Prostate gland (tissue), 2 donors: ENCODE measurements around the gene ADCY1. TPM values are rescaled to one million over a fixed set of nuclear protein-coding genes. Genes with fewer than 3 reads are reported as not detected.
A peak's percentile ranks its signal among the peaks of the same experiment; 100 is the strongest.

ENCODE experiments used
- DNase-seq: peaks from one replicate; pipeline ENCODE4 v3.0.0-alpha.2; 2019; ENCODE audit warnings: low spot score
- H3K27ac ChIP-seq, 2 donors: fragments of 200-600 bp; sonication (generic); 2 replicates each; pipeline ENCODE4 v1.5.1; 2017 to 2019
- H3K27me3 ChIP-seq: fragments of 200-600 bp; sonication (generic); replicated peaks from 2 replicates; pipeline ENCODE4 v1.5.1; 2019; ENCODE audit not compliant: insufficient read depth
- H3K36me3 ChIP-seq, 2 donors: fragments of 200-600 bp; sonication (generic); 1 replicate in 1 of 2; 2 replicates in 1 of 2; pipeline versions ENCODE4 v1.5.1 to v1.8.1; 2017 to 2019
- H3K4me1 ChIP-seq: fragments of 200-600 bp; sonication (generic); replicated peaks from 2 replicates; pipeline ENCODE4 v1.5.1; 2019
- H3K4me3 ChIP-seq, 2 donors: fragments of 200-600 bp; sonication (generic); 2 replicates each; pipeline ENCODE4 v1.5.1; 2017 to 2019
- H3K9me3 ChIP-seq: fragments of 200-600 bp; sonication (generic); 2 replicates; pipeline ENCODE4 v1.5.1; 2017
- POLR2A ChIP-seq: fragments of 450-650 bp; IDR thresholded peaks from one replicate; pipeline ENCODE4 v1.6.1; 2016; ENCODE audit warnings: antibody characterized with exemption, mild to moderate bottlenecking
- POLR2AphosphoS5 ChIP-seq: sonication (generic); formaldehyde crosslinking; IDR thresholded peaks from one replicate; pipeline ENCODE4 v1.6.1; 2017; ENCODE audit warnings: antibody characterized with exemption
- WGBS: methylation state at CpG from one replicate; pipeline ENCODE4 v1.1.5; 2018; 5-methylcytosine and 5-hydroxymethylcytosine counted together
- intact Hi-C: fragments of 100-400 bp; cut with DNase I; formaldehyde crosslinking; loops from one replicate; pipeline ENCODE4 v1.14.2; 2022
- total RNA-seq, 2 donors: library from RNA; depleted of rRNA; stranded (reverse); fragments of >200 nt; gene quantifications; one replicate each; pipeline ENCODE4 v1.1.0, GENCODE V29; 2016
- TF ChIP-seq, protein P1 (sequence below), 4 experiments: fragments of 200-600 bp in 2 of 4; fragments of 450-650 bp in 2 of 4; sonication (generic) in 2 of 4; IDR thresholded peaks; 1 replicate in 3 of 4; 2 replicates in 1 of 4; pipeline ENCODE4 v1.5.1; 2016 to 2019; ENCODE audit warnings: antibody characterized with exemption in 4 of 4, mild to moderate bottlenecking in 2 of 4, moderate library complexity in 2 of 4

Gene ADCY1
- total RNA-seq, 2 donors from 2014 or later, result 4.5 to 17.0 TPM

DNA sequence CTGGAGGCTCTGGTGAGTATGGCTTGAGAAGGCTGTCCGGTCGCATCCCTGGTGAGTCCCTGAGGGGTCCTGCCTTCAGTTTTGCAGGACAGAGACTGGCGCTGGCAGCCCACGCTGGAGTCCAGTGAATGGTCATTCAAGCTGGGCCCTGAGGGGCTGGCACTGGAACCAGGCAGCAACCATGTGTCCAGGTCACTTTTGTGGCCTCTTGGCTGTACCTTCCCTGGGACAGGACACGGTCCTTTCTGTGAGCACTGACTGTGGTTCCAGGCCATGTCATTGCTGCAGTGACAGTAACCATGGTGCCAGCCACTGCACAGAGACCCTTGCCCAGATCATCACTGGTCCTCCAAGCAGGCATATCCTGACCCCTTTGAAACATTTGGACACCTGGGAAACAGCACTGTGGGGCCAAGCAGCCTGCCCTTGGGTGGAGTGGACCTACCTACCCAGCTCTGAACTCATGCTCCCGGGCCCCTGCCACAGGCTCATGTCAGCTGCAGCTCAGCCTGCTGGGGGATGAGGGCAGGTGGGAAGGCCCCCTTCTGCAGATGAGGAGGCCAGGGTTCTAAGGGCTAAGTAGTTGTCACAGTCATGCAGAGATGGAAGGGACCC lies 72.1 kb downstream of the ADCY1 start:
- intact Hi-C loops, result no loop called here

DNA sequence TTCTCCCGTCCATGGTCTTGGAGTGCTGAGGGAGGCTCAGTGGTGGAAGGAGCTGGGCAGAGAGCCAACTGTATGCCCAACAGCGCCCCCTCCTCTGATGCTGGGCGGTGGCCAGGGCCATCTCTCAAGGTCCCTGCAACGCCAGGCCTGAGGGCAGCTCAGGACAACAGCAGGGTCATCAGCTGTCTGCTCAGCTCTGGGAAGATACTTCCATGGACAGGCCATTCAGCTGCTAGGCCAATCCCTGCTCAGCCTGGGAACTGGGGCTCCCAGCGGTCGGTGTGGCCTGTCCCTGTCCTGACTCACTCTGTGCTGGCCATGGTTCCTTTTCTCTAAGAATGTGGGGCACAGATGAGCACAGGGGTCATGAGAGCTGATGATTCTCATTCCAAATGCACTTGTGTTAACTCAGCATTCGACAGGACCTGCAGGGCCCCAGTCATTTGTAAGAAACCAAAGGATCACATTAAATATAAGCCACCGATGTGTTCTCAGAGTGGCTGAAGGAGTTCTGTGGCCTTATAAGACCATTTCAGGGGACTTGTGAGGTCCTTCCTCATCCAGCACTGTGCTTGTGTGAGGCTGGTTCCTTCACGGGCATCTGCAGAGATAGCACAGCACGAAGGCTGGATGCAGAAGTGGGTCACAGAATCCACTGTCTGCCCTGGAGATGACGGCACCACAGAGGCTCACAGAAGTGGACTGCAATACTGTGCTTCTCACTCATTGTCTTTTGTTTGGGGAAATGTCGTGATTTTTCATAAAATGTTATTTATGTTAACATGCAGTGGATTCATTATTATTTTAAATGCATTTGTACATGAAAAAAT lies 73.0 kb downstream of the ADCY1 start:
- WGBS, result 78% methylated on average over 12 of the region's 12 CpGs
- no peaks in the 10 kb centered on the region for H3K36me3 ChIP-seq
- TF ChIP-seq, protein P1, sequence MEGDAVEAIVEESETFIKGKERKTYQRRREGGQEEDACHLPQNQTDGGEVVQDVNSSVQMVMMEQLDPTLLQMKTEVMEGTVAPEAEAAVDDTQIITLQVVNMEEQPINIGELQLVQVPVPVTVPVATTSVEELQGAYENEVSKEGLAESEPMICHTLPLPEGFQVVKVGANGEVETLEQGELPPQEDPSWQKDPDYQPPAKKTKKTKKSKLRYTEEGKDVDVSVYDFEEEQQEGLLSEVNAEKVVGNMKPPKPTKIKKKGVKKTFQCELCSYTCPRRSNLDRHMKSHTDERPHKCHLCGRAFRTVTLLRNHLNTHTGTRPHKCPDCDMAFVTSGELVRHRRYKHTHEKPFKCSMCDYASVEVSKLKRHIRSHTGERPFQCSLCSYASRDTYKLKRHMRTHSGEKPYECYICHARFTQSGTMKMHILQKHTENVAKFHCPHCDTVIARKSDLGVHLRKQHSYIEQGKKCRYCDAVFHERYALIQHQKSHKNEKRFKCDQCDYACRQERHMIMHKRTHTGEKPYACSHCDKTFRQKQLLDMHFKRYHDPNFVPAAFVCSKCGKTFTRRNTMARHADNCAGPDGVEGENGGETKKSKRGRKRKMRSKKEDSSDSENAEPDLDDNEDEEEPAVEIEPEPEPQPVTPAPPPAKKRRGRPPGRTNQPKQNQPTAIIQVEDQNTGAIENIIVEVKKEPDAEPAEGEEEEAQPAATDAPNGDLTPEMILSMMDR (IDR thresholded peaks at IDR 0.05), result no peak
- TF ChIP-seq POLR2AphosphoS5 (no peak), POLR2A (no peak)
- no peak overlapping the region for H3K4me3 ChIP-seq
- H3K27ac ChIP-seq, result no peak overlapping the region
- DNase-seq, result peak; percentile 2
- intact Hi-C loops, result no loop called here
- H3K4me1 ChIP-seq, result no peaks in the 10 kb centered on the region
- no peaks in the 10 kb centered on the region for H3K27me3 ChIP-seq
- H3K9me3 ChIP-seq, result no peaks in the 10 kb centered on the region

More for the DNA sequence above, 72.1 kb downstream of the ADCY1 start:
- Histone ChIP-seq H3K9me3 (no peaks in the 10 kb centered on the region), H3K27me3 (no peaks in the 10 kb centered on the region), H3K4me3 (no peak overlapping the region), H3K4me1 (no peaks in the 10 kb centered on the region), H3K27ac (no peak overlapping the region), H3K36me3 (no peaks in the 10 kb centered on the region)
- no peak for TF ChIP-seq POLR2AphosphoS5
- no peak for TF ChIP-seq POLR2A
- TF ChIP-seq, protein P1 (IDR thresholded peaks at IDR 0.05), result no peak
- WGBS, result 93% methylated on average over 4 of the region's 6 CpGs
- no peak for DNase-seq

DNA sequence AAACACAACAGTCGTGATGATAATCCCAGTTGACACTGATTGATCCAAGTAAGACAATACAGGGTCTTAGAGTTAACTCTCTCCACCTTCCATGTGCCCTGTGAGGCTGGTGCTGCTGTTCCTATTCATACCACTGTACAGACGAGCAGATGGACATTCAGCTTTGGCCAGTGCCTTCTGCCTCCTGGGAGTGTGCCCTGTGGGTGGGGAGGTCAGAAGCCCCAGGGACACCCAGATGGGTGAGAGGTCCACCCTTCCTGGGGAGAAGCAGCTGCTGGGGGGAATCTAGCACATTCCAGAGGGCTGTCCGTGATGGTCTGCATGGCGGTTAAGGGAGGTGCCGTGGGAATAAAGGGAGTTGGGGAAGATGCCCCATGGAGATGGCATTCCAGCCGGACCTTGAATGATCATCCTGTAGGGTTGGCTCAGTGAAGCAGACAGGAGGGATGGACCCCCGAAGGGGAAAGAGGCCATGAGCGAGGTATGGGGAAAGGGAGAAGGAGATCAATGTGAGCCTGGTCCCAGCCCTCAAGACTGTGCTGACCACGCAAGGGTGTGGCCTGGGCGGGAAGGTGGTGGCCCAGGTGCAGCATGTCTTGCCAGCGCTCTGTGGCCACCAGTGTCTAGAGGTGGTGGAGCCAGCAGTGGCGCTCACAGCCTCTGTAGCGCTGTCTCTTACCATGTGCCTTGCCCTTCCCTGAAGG lies 74.0 kb downstream of the ADCY1 start:
- H3K27ac ChIP-seq, result no peak overlapping the region
- TF ChIP-seq, protein P1 (IDR thresholded peaks at IDR 0.05), result no peak
- no peak for TF ChIP-seq POLR2A
- no peak overlapping the region for H3K4me3 ChIP-seq
- 88% methylated on average over 13 of the region's 13 CpGs for WGBS
- intact Hi-C loops, result no loop called here
- no peaks in the 10 kb centered on the region for H3K4me1 ChIP-seq
- no peaks in the 10 kb centered on the region for H3K27me3 ChIP-seq
- no peaks in the 10 kb centered on the region for H3K9me3 ChIP-seq
- no peaks in the 10 kb centered on the region for H3K36me3 ChIP-seq
- DNase-seq, result peak; percentile 3

DNA sequence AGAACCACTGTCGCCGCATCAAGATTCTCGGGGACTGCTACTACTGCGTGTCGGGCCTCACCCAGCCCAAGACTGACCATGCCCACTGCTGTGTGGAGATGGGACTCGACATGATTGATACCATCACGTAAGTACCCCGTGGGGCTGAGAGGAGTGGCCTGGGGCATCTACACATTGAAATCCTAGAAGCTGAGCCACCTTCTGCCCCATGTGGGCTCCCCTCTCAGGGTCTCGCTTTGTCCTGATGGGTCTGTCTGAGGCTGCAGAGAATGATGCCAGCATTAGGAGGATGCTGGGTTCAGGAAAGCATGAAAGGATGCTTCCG lies 74.5 kb downstream of the ADCY1 start:
- TF ChIP-seq, protein P1 (IDR thresholded peaks at IDR 0.05), result no peak
- no peak for TF ChIP-seq POLR2A
- TF ChIP-seq POLR2AphosphoS5, result no peak
- WGBS, result 94% methylated on average over 10 of the region's 10 CpGs

More for the DNA sequence above, 74.5 kb downstream of the ADCY1 start:
- Histone ChIP-seq H3K4me1 (no peaks in the 10 kb centered on the region), H3K4me3 (no peak overlapping the region), H3K27me3 (no peaks in the 10 kb centered on the region), H3K27ac (no peak overlapping the region), H3K36me3 (no peaks in the 10 kb centered on the region), H3K9me3 (no peaks in the 10 kb centered on the region)
- intact Hi-C loops, result no loop called here
- DNase-seq, result no peak
